H1 (cell line): ENCODE data around the gene JAG1. TPM values are rescaled to one million over a fixed set of nuclear protein-coding genes. Genes with fewer than 3 reads are reported as not detected.

Experiments used
- CTCF ChIA-PET: fragments of 300-600 bp; sonication (Branson Sonifier 250); formaldehyde crosslinking; loops from one replicate; lab custom pipeline; 2021; ENCODE audit not compliant: partially characterized antibody; lab: Charles Lee
- POLR2A ChIA-PET: fragments of 300-600 bp; sonication (Branson Sonifier 250); formaldehyde crosslinking; loops from one replicate; lab custom pipeline; 2021; ENCODE audit warnings: inconsistent platforms; ENCODE audit not compliant: partially characterized antibody; lab: Charles Lee
- DNase-seq, 2 experiments: peaks; one replicate each; pipeline versions ENCODE4 v3.0.0 to v3.0.0-alpha.2; 2010 to 2022; ENCODE audit warnings: low spot score in 2 of 2, low read depth in 1 of 2, mixed read lengths in 1 of 2
- FAIRE-seq: peaks from 2 replicates; lab custom pipeline; 2011; peaks lifted over from hg19 to GRCh38; lab: Jason Lieb, UNC
- H2AFZ ChIP-seq: 2 replicates; pipeline ENCODE4 v1.8.1; 2012; ENCODE audit warnings: low read length, inconsistent platforms
- H2AK5ac ChIP-seq: 2 replicates; pipeline ENCODE4 v1.6.1; 2013; ENCODE audit warnings: low read depth, low read length
- H2BK120ac ChIP-seq: replicated peaks from 2 replicates; pipeline ENCODE3; 2013; ENCODE audit warnings: low read depth, low read length, inconsistent platforms
- H2BK12ac ChIP-seq: 2 replicates; pipeline ENCODE4 v1.6.1; 2013; ENCODE audit warnings: low read depth, low read length
- H2BK15ac ChIP-seq: 2 replicates; pipeline ENCODE4 v1.6.1; 2013; ENCODE audit warnings: low read length
- H2BK20ac ChIP-seq: 2 replicates; pipeline ENCODE4 v1.6.1; 2013; ENCODE audit warnings: low read length
- H2BK5ac ChIP-seq: 2 replicates; pipeline ENCODE4 v1.6.1; 2013; ENCODE audit warnings: low read depth, low read length
- H3K14ac ChIP-seq: 2 replicates; pipeline ENCODE4 v1.6.1; 2013; ENCODE audit warnings: inconsistent platforms; ENCODE audit not compliant: insufficient read length
- H3K18ac ChIP-seq: 2 replicates; pipeline ENCODE4 v1.6.1; 2013; ENCODE audit warnings: low read length; ENCODE audit errors: extremely low read depth
- H3K23ac ChIP-seq: 2 replicates; pipeline ENCODE4 v1.6.1; 2013; ENCODE audit warnings: inconsistent platforms; ENCODE audit not compliant: insufficient read length
- H3K23me2 ChIP-seq: 2 replicates; pipeline ENCODE4 v1.6.1; 2013; ENCODE audit warnings: low read depth, low read length
- H3K27ac ChIP-seq: 2 replicates; pipeline ENCODE4 v1.6.1; 2011; ENCODE audit warnings: low read depth, low read length, inconsistent platforms
- H3K27me3 ChIP-seq, 4 experiments: replicated peaks in 1 of 4; 1 replicate in 1 of 4; 2 replicates in 3 of 4; pipeline versions ENCODE4 v1.6.1 to v1.8.1; 2011 to 2013; ENCODE audit warnings: low read length in 3 of 4, mild to moderate bottlenecking in 3 of 4, inconsistent platforms in 2 of 4, mixed read lengths in 2 of 4, moderate library complexity in 1 of 4; ENCODE audit not compliant: control insufficient read depth in 3 of 4, insufficient read depth in 3 of 4; ENCODE audit errors: extremely low read depth in 1 of 4
- H3K36me3 ChIP-seq, 4 experiments: 2 replicates each; pipeline versions ENCODE4 v1.6.1 to v1.8.1; 2011 to 2013; ENCODE audit warnings: mild to moderate bottlenecking in 4 of 4, low read length in 3 of 4, moderate library complexity in 2 of 4, control low read depth in 1 of 4, inconsistent platforms in 1 of 4; ENCODE audit not compliant: insufficient read depth in 4 of 4, control insufficient read depth in 2 of 4
- H3K4ac ChIP-seq: replicated peaks from 2 replicates; pipeline ENCODE3; 2013; ENCODE audit warnings: low read length, low read depth, mixed read lengths, inconsistent platforms; ENCODE audit not compliant: insufficient read length
- H3K4me1 ChIP-seq, 4 experiments: replicated peaks in 1 of 4; 1 replicate in 1 of 4; 2 replicates in 3 of 4; pipeline versions ENCODE4 v1.6.1 to v1.8.1; 2011 to 2013; ENCODE audit warnings: low read length in 3 of 4, inconsistent platforms in 2 of 4, mixed read lengths in 1 of 4; ENCODE audit not compliant: insufficient read depth in 4 of 4, control insufficient read depth in 3 of 4
- H3K4me2 ChIP-seq, 2 experiments: 2 replicates each; pipeline versions ENCODE4 v1.6.1 to v1.8.1; 2011 to 2013; ENCODE audit warnings: low read depth in 2 of 2, low read length in 2 of 2, control low read depth in 1 of 2, inconsistent platforms in 1 of 2, mild to moderate bottlenecking in 1 of 2; ENCODE audit not compliant: insufficient read depth in 1 of 2
- H3K4me3 ChIP-seq, 4 experiments: fragments of 200-600, 300-600 bp in 1 of 4; sonication (generic), shearing (Covaris generic), sonication (Bioruptor Twin) in 1 of 4; 2 replicates each; pipeline versions ENCODE4 v1.5.1 to v1.8.1; 2011 to 2016; ENCODE audit warnings: low read length in 4 of 4, low read depth in 3 of 4, control low read depth in 2 of 4, inconsistent platforms in 2 of 4, mild to moderate bottlenecking in 2 of 4, mixed read lengths in 1 of 4, moderate library complexity in 1 of 4; ENCODE audit not compliant: insufficient read depth in 2 of 4; ENCODE audit errors: extremely low read depth in 1 of 4
- H3K56ac ChIP-seq: replicated peaks from 2 replicates; pipeline ENCODE3; 2013; ENCODE audit warnings: low read depth, mild to moderate bottlenecking, mixed read lengths, low read length, inconsistent platforms; ENCODE audit not compliant: insufficient read length
- H3K79me1 ChIP-seq: 2 replicates; pipeline ENCODE4 v1.6.1; 2013; ENCODE audit warnings: low read depth, low read length, control low read depth
- H3K79me2 ChIP-seq, 2 experiments: 2 replicates each; pipeline versions ENCODE4 v1.6.1 to v1.8.1; 2012 to 2013; ENCODE audit warnings: low read length in 2 of 2, mild to moderate bottlenecking in 2 of 2, inconsistent platforms in 1 of 2; ENCODE audit not compliant: insufficient read depth in 2 of 2, control insufficient read depth in 1 of 2
- H3K9ac ChIP-seq, 4 experiments: replicated peaks in 1 of 4; 1 replicate in 1 of 4; 2 replicates in 3 of 4; pipeline versions ENCODE4 v1.6.1 to v1.8.1; 2011 to 2013; ENCODE audit warnings: low read depth in 3 of 4, low read length in 3 of 4, control low read depth in 2 of 4, mild to moderate bottlenecking in 2 of 4, moderate library complexity in 2 of 4, inconsistent platforms in 1 of 4; ENCODE audit errors: extremely low read depth in 1 of 4
- H3K9me3 ChIP-seq, 2 experiments: 2 replicates each; pipeline versions ENCODE4 v1.6.1 to v1.8.1; 2012 to 2013; ENCODE audit warnings: mild to moderate bottlenecking in 2 of 2, moderate library complexity in 2 of 2, control low read depth in 1 of 2, inconsistent platforms in 1 of 2, low read depth in 1 of 2, low read length in 1 of 2, mixed read lengths in 1 of 2; ENCODE audit not compliant: insufficient read depth in 2 of 2
- H4K20me1 ChIP-seq, 2 experiments: replicated peaks in 1 of 2; 2 replicates each; pipeline versions ENCODE3 to v1.8.1; 2011 to 2013; ENCODE audit warnings: inconsistent platforms in 2 of 2, low read length in 2 of 2, mild to moderate bottlenecking in 1 of 2; ENCODE audit not compliant: insufficient read depth in 2 of 2, control insufficient read depth in 1 of 2
- H4K5ac ChIP-seq: 2 replicates; pipeline ENCODE4 v1.6.1; 2013; ENCODE audit warnings: low read length, low read depth, mixed read lengths, inconsistent platforms; ENCODE audit not compliant: insufficient read length
- H4K8ac ChIP-seq: 2 replicates; pipeline ENCODE4 v1.8.0; 2013; ENCODE audit warnings: mild to moderate bottlenecking, moderate library complexity, low read length, inconsistent platforms; ENCODE audit not compliant: insufficient read depth; ENCODE audit errors: extremely low read depth
- H4K91ac ChIP-seq: replicated peaks from 2 replicates; pipeline ENCODE3; 2013; ENCODE audit warnings: low read length, mixed read lengths, inconsistent platforms; ENCODE audit not compliant: insufficient read length
- CBX5 ChIP-seq: fragments of 300-800, 300-1000 bp; sonication (generic); IDR thresholded peaks from 2 replicates; pipeline ENCODE4 v1.7.1; 2016; ENCODE audit warnings: antibody characterized with exemption, low read length, low read depth
- GABPA ChIP-seq: IDR thresholded peaks from 2 replicates; pipeline ENCODE4 v1.6.1; 2011; ENCODE audit warnings: mild to moderate bottlenecking, low read length, moderate library complexity, borderline replicate concordance; ENCODE audit not compliant: insufficient read depth
- HDAC2 ChIP-seq, 2 experiments: fragments of 300-600 bp in 1 of 2; sonication (generic) in 1 of 2; IDR thresholded peaks; 2 replicates each; pipeline ENCODE4 v1.6.1; 2011 to 2012; ENCODE audit warnings: low read depth in 2 of 2, low read length in 2 of 2, mild to moderate bottlenecking in 2 of 2, moderate library complexity in 2 of 2, borderline replicate concordance in 1 of 2, inconsistent platforms in 1 of 2
- POLR2A ChIP-seq, 2 experiments: IDR thresholded peaks; 1 replicate in 1 of 2; 2 replicates in 1 of 2; pipeline ENCODE4 v1.6.1; 2011; ENCODE audit warnings: low read depth in 2 of 2, low read length in 2 of 2, mild to moderate bottlenecking in 2 of 2; ENCODE audit errors: control extremely low read depth in 1 of 2
- POU5F1 ChIP-seq: IDR thresholded peaks from 2 replicates; pipeline ENCODE4 v1.6.1; 2011; ENCODE audit warnings: low read depth, mild to moderate bottlenecking, low read length, moderate library complexity
- SAP30 ChIP-seq: fragments of 300-600 bp; sonication (generic); IDR thresholded peaks from 2 replicates; pipeline ENCODE4 v1.7.1; 2012; ENCODE audit warnings: low read length, moderate library complexity, mild to moderate bottlenecking, inconsistent platforms; ENCODE audit not compliant: insufficient read depth, insufficient replicate concordance
- SP2 ChIP-seq: IDR thresholded peaks from 2 replicates; pipeline ENCODE4 v1.6.1; 2012; ENCODE audit warnings: mild to moderate bottlenecking, low read length, inconsistent platforms
- WGBS, 2 experiments: shearing (Covaris generic) in 1 of 2; methylation state at CpG; one replicate each; pipeline versions ENCODE4 v1.1.6 to v1.1.7; 2013 to 2015; ENCODE audit warnings: low lambda C conversion rate in 2 of 2, mixed read lengths in 2 of 2, inconsistent platforms in 1 of 2, low coverage in 1 of 2, missing lambda C conversion rate in 1 of 2; ENCODE audit not compliant: insufficient replicate concordance in 2 of 2, insufficient coverage in 1 of 2, insufficient read length in 1 of 2; ENCODE audit errors: extremely low coverage in 1 of 2, missing lambda C conversion rate in 1 of 2; 5-methylcytosine and 5-hydroxymethylcytosine counted together
- polyA plus RNA-seq, 7 experiments: library from polyadenylated mRNA; depleted of rRNA in 3 of 7; stranded (reverse) in 5 of 7; unstranded in 2 of 7; fragments of >200 nt in 5 of 7; fragments of 200-250 nt in 2 of 7; gene quantifications; 1 replicate in 5 of 7; 2 replicates in 1 of 7; 4 replicates in 1 of 7; pipeline versions ENCODE4 v1.2.1 to v1.2.3, GENCODE V29; 2011 to 2013; ENCODE audit warnings: missing spikeins in 2 of 7, mixed read lengths in 2 of 7
- total RNA-seq: library from RNA; stranded (reverse); fragmentation: NEBNext Ultra II Directional; extraction: Animal tissue kit (Norgen Biotek cat#: 25700); gene quantifications from 2 replicates; pipeline ENCODE4 v1.2.1, GENCODE V29; 2021

Gene JAG1
- total and polyA plus RNA-seq, 2 of the 8 experiments (the other 6 are each of a cell fraction or from before 2014, with no cell fraction given): 13.5 to 27.3 TPM

- Histone ChIP-seq H3K4me2 (peak overlapping the region; percentile 16 to 40; a peak in 3 of 4 replicates), H3K23ac (no peak overlapping the region), H3K56ac (no peak overlapping the region), H3K23me2 (no peaks in the 10 kb centered on the region), H3K27me3 (no peaks in the 10 kb centered on the region), H3K18ac (no peak overlapping the region), H2BK5ac (no peak overlapping the region), H3K9ac (no peak overlapping the region), H3K79me2 (peaks cover 0 to 17% of the 10 kb centered on the region in 2 experiments; a peak in 2 of 4 replicates), H2BK120ac (no peak overlapping the region), H2BK20ac (0 out of 2 replicates have a peak overlapping the region, but pooled peaks have one; percentile 9), H2AK5ac (no peak overlapping the region), H4K5ac (no peak overlapping the region), H3K14ac (no peak overlapping the region), H3K4ac (no peak overlapping the region), H4K20me1 (peaks cover 2 to 15% of the 10 kb centered on the region in 2 experiments), H3K4me1 (peaks cover 6 to 26% (median 15%) of the 10 kb centered on the region in 4 experiments; a peak in 6 of 7 replicates), H4K8ac (no peak overlapping the region), H2BK15ac (no peak overlapping the region), H3K4me3 (peak overlapping the region in 1 of 4 experiments; percentile 0; a peak in 1 of 8 replicates), H2AFZ (no peak overlapping the region), H3K9me3 (no peaks in the 10 kb centered on the region), H2BK12ac (no peak overlapping the region), H3K79me1 (no peaks in the 10 kb centered on the region; the same call in 1 of the 2 replicates), H3K36me3 (peaks cover 22 to 84% (median 58%) of the 10 kb centered on the region in 4 experiments), H4K91ac (no peak overlapping the region), H3K27ac (no peak overlapping the region)
- 71% methylated on average over 8 of the region's 8 CpGs; no CpG with 5 or more reads in 1 of the 2 experiments for WGBS, 2 experiments
- ChIA-PET POLR2A (interaction anchor here (0.8 to 2.2 kb wide), 4 partner anchors 9 to 13 kb away, joined by 3 to 8 read pairs (median 5); no protein-coding TSS in a partner anchor), CTCF (interaction anchor here (0.9 to 6.6 kb wide), 8 partner anchors 9 to 97 kb away, joined by 3 to 55 read pairs (median 4); no protein-coding TSS in a partner anchor)
- DNase-seq (no peak), FAIRE-seq (peak; percentile 7)
- TF ChIP-seq HDAC2 (IDR thresholded peaks at IDR 0.05; ENCODE audit: borderline replicate concordance in 1 of 2, low read depth in 2 of 2, low read length in 2 of 2) (no peak), POLR2A (IDR thresholded peaks at IDR 0.05; ENCODE audit: control extremely low read depth in 1 of 2, low read depth in 2 of 2, low read length in 2 of 2) (no peak), SP2 (no peak), POU5F1 (peak; percentile 28; the same call in 1 of the 2 replicates), GABPA (no peak), SAP30 (no peak), CBX5 (no peak)
Observed at GRCh38 chr20:10649080-10649796, 24.6 kb downstream of the JAG1 start.
